ENCODE data around the gene BBX.

- TF ChIP-seq CTCF (IDR thresholded peaks at IDR 0.05) (no peak), POLR2A (IDR thresholded peaks at IDR 0.05) (no peak), POLR2AphosphoS5 (IDR thresholded peaks at IDR 0.05) (no peak)
Observed at GRCh38 chr3:107806021-107806420, 283.3 kb downstream of the BBX start.
